HG03108 (cell line): ENCODE measurements around the gene RNFT2.

ENCODE experiments used
- ATAC-seq: cut with Tn5 transposase; IDR thresholded peaks from one replicate; pipeline ENCODE4 v1.9.1; 2021; ENCODE audit warnings: moderate library complexity; ENCODE audit not compliant: unreplicated experiment

The RNFT2 gene, protein sequence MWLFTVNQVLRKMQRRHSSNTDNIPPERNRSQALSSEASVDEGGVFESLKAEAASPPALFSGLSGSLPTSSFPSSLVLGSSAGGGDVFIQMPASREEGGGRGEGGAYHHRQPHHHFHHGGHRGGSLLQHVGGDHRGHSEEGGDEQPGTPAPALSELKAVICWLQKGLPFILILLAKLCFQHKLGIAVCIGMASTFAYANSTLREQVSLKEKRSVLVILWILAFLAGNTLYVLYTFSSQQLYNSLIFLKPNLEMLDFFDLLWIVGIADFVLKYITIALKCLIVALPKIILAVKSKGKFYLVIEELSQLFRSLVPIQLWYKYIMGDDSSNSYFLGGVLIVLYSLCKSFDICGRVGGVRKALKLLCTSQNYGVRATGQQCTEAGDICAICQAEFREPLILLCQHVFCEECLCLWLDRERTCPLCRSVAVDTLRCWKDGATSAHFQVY

GRCh38 chr12:116737774-116738657 lies at the start of gene RNFT2, which contains the start of gene SPRING1:
TSS of gene RNFT2 (plus strand) at chr12:116738315. CDS start at chr12:116740498, 2,183 bp downstream.
TSS of gene SPRING1 (minus strand) at chr12:116738069. CDS start at chr12:116737900, 169 bp downstream.
- ATAC-seq = peak; percentile 97

GRCh38 chr12:116689521-116689920 lies 48.6 kb upstream of the RNFT2 start:
- ATAC-seq = no peak

- ATAC-seq = no peak
Measured at GRCh38 chr12:116689979-116690744, 48.0 kb upstream of the RNFT2 start.

GRCh38 chr12:116691205-116691604 lies 46.9 kb upstream of the RNFT2 start:
- ATAC-seq = no peak

- no peak for ATAC-seq
Measured at GRCh38 chr12:116691636-116692035, 46.5 kb upstream of the RNFT2 start.

GRCh38 chr12:116692605-116693004 lies 45.5 kb upstream of the RNFT2 start:
- ATAC-seq = no peak

DNA sequence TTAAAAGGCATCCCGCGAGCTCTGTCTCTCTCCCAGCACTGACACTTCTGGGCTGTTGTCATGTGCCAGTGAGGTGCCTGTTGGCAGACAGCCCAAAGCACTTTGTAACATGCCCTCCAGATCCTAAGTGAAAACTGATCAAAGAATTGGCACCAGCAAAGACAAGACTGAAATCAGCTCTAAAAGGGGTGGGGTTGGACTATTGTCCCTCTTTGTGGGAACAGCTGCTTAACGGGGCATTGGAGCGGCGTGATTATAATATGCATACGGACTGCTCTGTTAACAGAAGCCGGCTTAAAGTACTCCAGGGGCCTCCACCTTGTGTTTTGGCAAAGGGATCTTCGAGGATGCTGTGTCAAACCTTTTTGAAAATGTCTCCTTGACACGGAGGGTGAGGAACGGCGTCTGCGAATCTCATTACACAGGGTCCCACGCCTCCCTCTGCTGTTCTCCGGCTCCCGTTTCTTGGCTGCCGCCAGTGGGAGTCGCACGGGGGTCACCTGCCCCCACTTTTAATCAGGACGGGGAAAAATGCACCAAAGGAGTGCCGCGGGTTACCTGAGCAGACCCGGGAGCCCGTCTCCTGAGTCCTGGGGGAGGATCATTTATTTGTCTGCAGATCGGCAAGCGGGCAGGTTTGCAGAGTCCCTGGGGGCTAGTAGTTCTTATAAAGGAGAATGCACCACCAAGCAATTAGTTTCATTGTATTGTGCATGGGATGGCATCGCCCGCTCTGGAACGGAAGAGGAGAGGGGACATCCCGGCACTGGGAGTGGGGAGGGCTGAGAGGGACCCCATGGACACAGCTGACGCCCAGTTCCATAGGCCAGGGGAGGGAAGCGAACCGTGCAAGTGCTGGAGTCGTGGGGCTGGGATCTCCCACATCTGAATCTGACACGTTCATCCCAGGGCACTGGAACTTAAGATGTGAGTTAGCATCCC lies 44.6 kb upstream of the RNFT2 start:
- ATAC-seq = no peak

GRCh38 chr12:116694653-116695463 lies 43.3 kb upstream of the RNFT2 start:
- no peak for ATAC-seq

DNA sequence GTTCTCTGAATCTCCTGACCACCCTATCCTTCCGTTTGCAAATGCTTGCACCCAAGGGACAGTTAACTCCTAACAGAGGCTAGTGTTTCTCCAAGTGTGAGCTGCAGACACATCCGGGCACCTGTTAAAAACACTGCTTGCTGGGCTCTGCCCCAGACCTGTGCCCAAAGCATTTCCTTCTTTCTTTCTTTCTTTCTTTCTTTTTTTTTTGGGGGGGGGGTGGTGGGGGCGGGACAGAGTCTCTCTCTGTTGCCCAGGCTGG lies 42.7 kb upstream of the RNFT2 start:
- ATAC-seq = no peak

GRCh38 chr12:116697305-116697704 lies 40.8 kb upstream of the RNFT2 start:
- no peak for ATAC-seq

GRCh38 chr12:116697716-116698115 lies 40.4 kb upstream of the RNFT2 start:
- no peak for ATAC-seq

GRCh38 chr12:116698116-116698515 lies 40.0 kb upstream of the RNFT2 start:
- ATAC-seq = no peak

GRCh38 chr12:116698554-116699075 lies 39.5 kb upstream of the RNFT2 start:
- ATAC-seq = no peak

- no peak for ATAC-seq
Measured at GRCh38 chr12:116700066-116700465, 38.0 kb upstream of the RNFT2 start.

- ATAC-seq = no peak
Measured at GRCh38 chr12:116701432-116701831, 36.7 kb upstream of the RNFT2 start.

DNA sequence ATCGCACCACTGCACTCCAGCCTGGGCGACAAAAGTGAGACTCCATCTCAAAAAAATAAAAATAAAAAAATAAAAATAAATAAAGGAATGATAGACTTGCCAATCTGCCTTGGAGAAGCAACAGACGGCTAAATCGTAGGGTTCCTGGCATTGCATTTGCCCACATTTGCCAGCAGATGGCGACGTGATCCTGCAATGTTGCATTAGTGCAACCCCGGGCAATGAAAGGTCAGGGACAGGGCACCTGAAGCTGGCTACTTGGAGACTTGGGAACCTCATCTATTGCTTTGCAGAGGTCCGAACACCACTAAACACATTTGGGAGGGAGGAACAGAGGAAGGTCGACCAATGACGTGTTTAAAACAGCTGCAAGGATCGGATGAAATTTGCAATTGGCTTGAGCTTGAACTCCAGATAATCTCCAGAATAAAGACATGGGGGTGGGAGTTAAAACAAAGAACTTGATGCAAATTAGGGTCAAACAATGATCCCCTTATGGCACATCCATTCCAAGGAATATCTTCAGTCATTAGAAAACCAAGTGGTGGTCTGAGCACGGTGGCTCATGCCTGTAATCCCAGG lies 34.8 kb upstream of the RNFT2 start:
- ATAC-seq = no peak

- ATAC-seq = no peak
Measured at GRCh38 chr12:116707751-116708150, 30.4 kb upstream of the RNFT2 start.

GRCh38 chr12:116708826-116709756 lies 29.0 kb upstream of the RNFT2 start:
- no peak for ATAC-seq
